KMS-11 (cell line): ENCODE data around the gene VPS33A.

Experiments
- H2AFZ ChIP-seq: fragments of 200-600 bp; sonication (generic); 2 replicates; pipeline ENCODE4 v1.6.1; 2016; ENCODE audit warnings: antibody characterized with exemption, mixed run types, low read depth
- H3K27ac ChIP-seq: fragments of 200-600 bp; sonication (generic); 2 replicates; pipeline ENCODE4 v1.6.1; 2016; ENCODE audit warnings: mild to moderate bottlenecking, mixed run types
- H3K27me3 ChIP-seq: fragments of 200-600 bp; sonication (generic); 2 replicates; pipeline ENCODE4 v1.6.1; 2017; ENCODE audit warnings: mild to moderate bottlenecking, low read depth, mixed run types, moderate library complexity; ENCODE audit not compliant: insufficient read depth
- H3K36me3 ChIP-seq: fragments of 200-600 bp; sonication (generic); 2 replicates; pipeline ENCODE4 v1.6.1; 2017; ENCODE audit warnings: mild to moderate bottlenecking, mixed run types; ENCODE audit not compliant: insufficient read depth
- H3K4me1 ChIP-seq: fragments of 200-600 bp; sonication (generic); 2 replicates; pipeline ENCODE4 v1.6.1; 2016; ENCODE audit warnings: mild to moderate bottlenecking, low read depth, mixed run types; ENCODE audit not compliant: poor library complexity, severe bottlenecking
- H3K4me2 ChIP-seq: fragments of 200-600 bp; sonication (generic); 2 replicates; pipeline ENCODE4 v1.7.0; 2016; ENCODE audit warnings: mild to moderate bottlenecking, mixed run types
- H3K4me3 ChIP-seq: fragments of 200-600 bp; sonication (generic); IDR thresholded peaks from 2 replicates; pipeline ENCODE4 v1.6.1; 2017; ENCODE audit warnings: low read depth, low read length, mixed read lengths; ENCODE audit not compliant: insufficient read depth
- H3K79me2 ChIP-seq: fragments of 200-600 bp; sonication (generic); 2 replicates; pipeline ENCODE4 v1.6.1; 2016; ENCODE audit warnings: low read depth, mixed run types; ENCODE audit not compliant: insufficient read depth
- H3K9ac ChIP-seq: fragments of 200-600 bp; sonication (generic); 2 replicates; pipeline ENCODE4 v1.6.1; 2016; ENCODE audit warnings: mild to moderate bottlenecking, mixed run types
- H4K20me1 ChIP-seq: fragments of 200-600 bp; sonication (generic); 2 replicates; pipeline ENCODE4 v1.6.1; 2016; ENCODE audit warnings: mild to moderate bottlenecking, mixed run types; ENCODE audit not compliant: insufficient read depth
- TF ChIP-seq, protein P1 (sequence below): fragments of 200-600 bp; sonication (generic); conservative IDR thresholded peaks from 2 replicates; pipeline ENCODE4 v1.6.1; 2017; ENCODE audit warnings: low read depth, mild to moderate bottlenecking, antibody characterized with exemption, low read length, moderate library complexity, mixed read lengths

The VPS33A gene

DNA sequence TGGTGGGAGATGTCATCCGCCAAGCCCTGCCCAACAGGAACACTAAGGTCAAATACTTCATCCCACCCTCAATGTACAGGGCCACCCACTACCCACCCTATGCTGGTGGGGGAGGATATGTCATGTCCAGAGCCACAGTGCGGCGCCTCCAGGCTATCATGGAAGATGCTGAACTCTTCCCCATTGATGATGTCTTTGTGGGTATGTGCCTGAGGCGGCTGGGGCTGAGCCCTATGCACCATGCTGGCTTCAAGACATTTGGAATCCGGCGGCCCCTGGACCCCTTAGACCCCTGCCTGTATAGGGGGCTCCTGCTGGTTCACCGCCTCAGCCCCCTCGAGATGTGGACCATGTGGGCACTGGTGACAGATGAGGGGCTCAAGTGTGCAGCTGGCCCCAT is 59.3 kb downstream of the VPS33A start:
- Histone ChIP-seq H2AFZ (no peak overlapping the region), H3K9ac (no peak overlapping the region), H3K4me3 (no peak overlapping the region), H4K20me1 (no peaks in the 10 kb centered on the region), H3K4me1 (peaks cover 6% of the 10 kb centered on the region), H3K79me2 (no peaks in the 10 kb centered on the region), H3K27me3 (no peaks in the 10 kb centered on the region), H3K27ac (no peak overlapping the region), H3K36me3 (no peaks in the 10 kb centered on the region), H3K4me2 (no peak overlapping the region)
- TF ChIP-seq, protein P1, sequence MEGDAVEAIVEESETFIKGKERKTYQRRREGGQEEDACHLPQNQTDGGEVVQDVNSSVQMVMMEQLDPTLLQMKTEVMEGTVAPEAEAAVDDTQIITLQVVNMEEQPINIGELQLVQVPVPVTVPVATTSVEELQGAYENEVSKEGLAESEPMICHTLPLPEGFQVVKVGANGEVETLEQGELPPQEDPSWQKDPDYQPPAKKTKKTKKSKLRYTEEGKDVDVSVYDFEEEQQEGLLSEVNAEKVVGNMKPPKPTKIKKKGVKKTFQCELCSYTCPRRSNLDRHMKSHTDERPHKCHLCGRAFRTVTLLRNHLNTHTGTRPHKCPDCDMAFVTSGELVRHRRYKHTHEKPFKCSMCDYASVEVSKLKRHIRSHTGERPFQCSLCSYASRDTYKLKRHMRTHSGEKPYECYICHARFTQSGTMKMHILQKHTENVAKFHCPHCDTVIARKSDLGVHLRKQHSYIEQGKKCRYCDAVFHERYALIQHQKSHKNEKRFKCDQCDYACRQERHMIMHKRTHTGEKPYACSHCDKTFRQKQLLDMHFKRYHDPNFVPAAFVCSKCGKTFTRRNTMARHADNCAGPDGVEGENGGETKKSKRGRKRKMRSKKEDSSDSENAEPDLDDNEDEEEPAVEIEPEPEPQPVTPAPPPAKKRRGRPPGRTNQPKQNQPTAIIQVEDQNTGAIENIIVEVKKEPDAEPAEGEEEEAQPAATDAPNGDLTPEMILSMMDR, result no peak

DNA sequence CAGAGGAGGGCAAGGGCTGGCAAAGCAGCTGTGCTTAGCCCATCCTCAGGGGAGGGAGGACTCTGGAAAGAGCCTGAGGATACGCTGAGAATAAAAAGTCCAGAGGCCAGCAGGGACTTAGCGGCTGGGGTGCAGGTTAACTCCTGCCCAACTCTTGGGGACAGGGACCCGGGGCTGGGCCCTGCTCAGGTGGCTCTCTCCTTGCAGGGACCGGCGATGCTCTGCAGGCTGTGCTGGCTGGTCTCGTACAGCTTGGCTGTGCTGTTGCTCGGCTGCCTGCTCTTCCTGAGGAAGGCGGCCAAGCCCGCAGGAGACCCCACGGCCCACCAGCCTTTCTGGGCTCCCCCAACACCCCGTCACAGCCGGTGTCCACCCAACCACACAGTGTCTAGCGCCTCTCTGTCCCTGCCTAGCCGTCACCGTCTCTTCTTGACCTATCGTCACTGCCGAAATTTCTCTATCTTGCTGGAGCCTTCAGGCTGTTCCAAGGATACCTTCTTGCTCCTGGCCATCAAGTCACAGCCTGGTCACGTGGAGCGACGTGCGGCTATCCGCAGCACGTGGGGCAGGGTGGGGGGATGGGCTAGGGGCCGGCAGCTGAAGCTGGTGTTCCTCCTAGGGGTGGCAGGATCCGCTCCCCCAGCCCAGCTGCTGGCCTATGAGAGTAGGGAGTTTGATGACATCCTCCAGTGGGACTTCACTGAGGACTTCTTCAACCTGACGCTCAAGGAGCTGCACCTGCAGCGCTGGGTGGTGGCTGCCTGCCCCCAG is 60.0 kb downstream of the VPS33A start:
- no peak overlapping the region for H3K4me2 ChIP-seq
- H3K27ac ChIP-seq, result no peak overlapping the region
- no peak overlapping the region for H2AFZ ChIP-seq
- TF ChIP-seq, protein P1, result no peak
- H3K27me3 ChIP-seq, result no peaks in the 10 kb centered on the region
- H3K79me2 ChIP-seq, result no peaks in the 10 kb centered on the region
- no peak overlapping the region for H3K4me3 ChIP-seq
- no peaks in the 10 kb centered on the region for H4K20me1 ChIP-seq
- no peaks in the 10 kb centered on the region for H3K36me3 ChIP-seq
- peaks cover 6% of the 10 kb centered on the region for H3K4me1 ChIP-seq
- no peak overlapping the region for H3K9ac ChIP-seq

- no peak overlapping the region for H3K4me3 ChIP-seq
- H4K20me1 ChIP-seq, result no peaks in the 10 kb centered on the region
- no peak overlapping the region for H3K9ac ChIP-seq
- H3K27ac ChIP-seq, result no peak overlapping the region
- H3K79me2 ChIP-seq, result no peaks in the 10 kb centered on the region
- H3K4me2 ChIP-seq, result no peak overlapping the region
- peaks cover 6% of the 10 kb centered on the region for H3K4me1 ChIP-seq
- no peak overlapping the region for H2AFZ ChIP-seq
- TF ChIP-seq, protein P1, result no peak
- H3K27me3 ChIP-seq, result no peaks in the 10 kb centered on the region
- no peaks in the 10 kb centered on the region for H3K36me3 ChIP-seq
Observed at GRCh38 chr12:122205053-122205925, 61.0 kb downstream of the VPS33A start.

GRCh38 chr12:122204167-122205052 is 61.9 kb downstream of the VPS33A start:
- Histone ChIP-seq H3K27ac (no peak overlapping the region), H3K4me3 (no peak overlapping the region), H4K20me1 (no peaks in the 10 kb centered on the region), H2AFZ (peak overlapping the region; percentile 34; the same call in 1 of the 2 replicates), H3K79me2 (no peaks in the 10 kb centered on the region), H3K4me2 (no peak overlapping the region), H3K9ac (no peak overlapping the region), H3K36me3 (no peaks in the 10 kb centered on the region), H3K27me3 (no peaks in the 10 kb centered on the region), H3K4me1 (peaks cover 6% of the 10 kb centered on the region)
- TF ChIP-seq, protein P1, result no peak
